AG04449 (cell line): ENCODE results near the gene MEG3.
A peak's percentile ranks its signal among the peaks of the same experiment; 100 is the strongest.

Experiments used
- CTCF ChIA-PET: fragments of 350-600 bp; formaldehyde crosslinking; extraction: SDS; loops from one replicate; lab custom pipeline; 2021; ENCODE audit warnings: antibody characterized with exemption; lab: Yijun Ruan, JAX
- POLR2A ChIA-PET: fragments of 400-600, 350-600 bp; formaldehyde crosslinking; extraction: SDS; loops from one replicate; lab custom pipeline; 2020; ENCODE audit warnings: antibody characterized with exemption, inconsistent platforms; lab: Yijun Ruan, JAX
- DNase-seq: peaks from one replicate; pipeline ENCODE4 v3.0.0-alpha.2; 2010; ENCODE audit warnings: low read depth, low spot score
- H3K4me3 ChIP-seq: 2 replicates; pipeline ENCODE4 v1.5.1; 2011; ENCODE audit warnings: low read depth, mild to moderate bottlenecking, control low read depth, low read length
- CTCF ChIP-seq: IDR thresholded peaks from one replicate; pipeline ENCODE4 v1.5.1; 2011; ENCODE audit warnings: mild to moderate bottlenecking, moderate library complexity, low read length, control low read depth, inconsistent platforms; ENCODE audit not compliant: insufficient read depth; ENCODE audit errors: missing control alignments

MEG3 gene

GRCh38 chr14:100850841-100851585 is 25.1 kb downstream of the MEG3 start:
- ChIA-PET POLR2A (no interaction called here), CTCF (interaction anchor here (1.0 to 3.5 kb wide), 5 partner anchors 8 to 433 kb away, joined by 3 to 19 read pairs (median 5); no protein-coding TSS in a partner anchor)
- no peak overlapping the region for H3K4me3 ChIP-seq
- peak; percentile 66 for TF ChIP-seq CTCF
- no peak for DNase-seq

GRCh38 chr14:100851586-100851916 is 25.6 kb downstream of the MEG3 start:
- CTCF ChIA-PET: interaction anchor here (2.2 to 3.5 kb wide), 2 partner anchors 9 to 13 kb away, joined by 10 to 19 read pairs; no protein-coding TSS in a partner anchor
- DNase-seq: no peak
- POLR2A ChIA-PET: no interaction called here
- no peak for TF ChIP-seq CTCF
- no peak overlapping the region for H3K4me3 ChIP-seq

- H3K4me3 ChIP-seq: no peak overlapping the region
- ChIA-PET POLR2A (no interaction called here), CTCF (interaction anchor here (2.2 to 3.5 kb wide), 2 partner anchors 10 to 12 kb away, joined by 10 to 19 read pairs; no protein-coding TSS in a partner anchor)
- no peak for DNase-seq
- no peak for TF ChIP-seq CTCF
These were observed 26.2 kb downstream of the MEG3 start for GRCh38 chr14:100851946-100852620.

- TF ChIP-seq CTCF: no peak
- ChIA-PET CTCF (interaction anchor here (0.7 to 1.1 kb wide), 2 partner anchors 9 to 15 kb away, joined by 3 read pairs; no protein-coding TSS in a partner anchor), POLR2A (no interaction called here)
- no peak overlapping the region for H3K4me3 ChIP-seq
- no peak for DNase-seq
These were observed 28.5 kb downstream of the MEG3 start for GRCh38 chr14:100854435-100854834.

- TF ChIP-seq CTCF: no peak
- DNase-seq: no peak
- ChIA-PET POLR2A (no interaction called here), CTCF (no interaction called here)
- no peak overlapping the region for H3K4me3 ChIP-seq
These were observed 29.5 kb downstream of the MEG3 start for GRCh38 chr14:100855256-100855930.
